ENCODE data around the gene TMEM200B.

DNA sequence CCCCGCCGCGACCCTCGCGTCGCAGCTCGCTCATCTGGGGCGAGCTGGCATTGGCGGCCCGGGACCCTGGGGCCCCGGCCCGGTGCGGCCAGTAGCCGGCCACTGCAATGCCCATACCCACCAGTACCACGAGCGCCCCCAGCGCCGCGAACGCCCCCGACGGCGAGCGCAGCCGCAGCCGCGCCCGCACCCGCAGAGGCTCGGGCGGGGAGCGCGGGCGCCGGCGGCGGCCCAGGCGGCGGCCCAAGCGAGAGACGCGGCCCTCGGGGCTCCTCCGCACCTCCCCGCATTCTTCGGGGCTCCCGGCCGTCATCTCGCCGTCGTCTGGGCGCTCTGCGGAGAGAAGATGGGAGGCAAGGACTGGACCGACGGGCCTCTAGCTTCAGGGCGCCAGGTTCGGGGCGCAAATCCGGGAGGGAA lies 2.2 kb downstream of the TMEM200B start:
- no peak for TF ChIP-seq EZH2 (IDR thresholded peaks at IDR 0.05; ENCODE audit: borderline replicate concordance, low read depth, low read length, poor library complexity, severe bottlenecking)
- TF ChIP-seq, protein P1, sequence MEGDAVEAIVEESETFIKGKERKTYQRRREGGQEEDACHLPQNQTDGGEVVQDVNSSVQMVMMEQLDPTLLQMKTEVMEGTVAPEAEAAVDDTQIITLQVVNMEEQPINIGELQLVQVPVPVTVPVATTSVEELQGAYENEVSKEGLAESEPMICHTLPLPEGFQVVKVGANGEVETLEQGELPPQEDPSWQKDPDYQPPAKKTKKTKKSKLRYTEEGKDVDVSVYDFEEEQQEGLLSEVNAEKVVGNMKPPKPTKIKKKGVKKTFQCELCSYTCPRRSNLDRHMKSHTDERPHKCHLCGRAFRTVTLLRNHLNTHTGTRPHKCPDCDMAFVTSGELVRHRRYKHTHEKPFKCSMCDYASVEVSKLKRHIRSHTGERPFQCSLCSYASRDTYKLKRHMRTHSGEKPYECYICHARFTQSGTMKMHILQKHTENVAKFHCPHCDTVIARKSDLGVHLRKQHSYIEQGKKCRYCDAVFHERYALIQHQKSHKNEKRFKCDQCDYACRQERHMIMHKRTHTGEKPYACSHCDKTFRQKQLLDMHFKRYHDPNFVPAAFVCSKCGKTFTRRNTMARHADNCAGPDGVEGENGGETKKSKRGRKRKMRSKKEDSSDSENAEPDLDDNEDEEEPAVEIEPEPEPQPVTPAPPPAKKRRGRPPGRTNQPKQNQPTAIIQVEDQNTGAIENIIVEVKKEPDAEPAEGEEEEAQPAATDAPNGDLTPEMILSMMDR (conservative IDR thresholded peaks at IDR 0.05; ENCODE audit: low read depth, low read length): no peak
